Measurements from ENCODE around the gene CACNA1I.

GRCh38 chr22:39734866-39735265 is 164.3 kb downstream of the CACNA1I start:
- TF ChIP-seq, protein P1, sequence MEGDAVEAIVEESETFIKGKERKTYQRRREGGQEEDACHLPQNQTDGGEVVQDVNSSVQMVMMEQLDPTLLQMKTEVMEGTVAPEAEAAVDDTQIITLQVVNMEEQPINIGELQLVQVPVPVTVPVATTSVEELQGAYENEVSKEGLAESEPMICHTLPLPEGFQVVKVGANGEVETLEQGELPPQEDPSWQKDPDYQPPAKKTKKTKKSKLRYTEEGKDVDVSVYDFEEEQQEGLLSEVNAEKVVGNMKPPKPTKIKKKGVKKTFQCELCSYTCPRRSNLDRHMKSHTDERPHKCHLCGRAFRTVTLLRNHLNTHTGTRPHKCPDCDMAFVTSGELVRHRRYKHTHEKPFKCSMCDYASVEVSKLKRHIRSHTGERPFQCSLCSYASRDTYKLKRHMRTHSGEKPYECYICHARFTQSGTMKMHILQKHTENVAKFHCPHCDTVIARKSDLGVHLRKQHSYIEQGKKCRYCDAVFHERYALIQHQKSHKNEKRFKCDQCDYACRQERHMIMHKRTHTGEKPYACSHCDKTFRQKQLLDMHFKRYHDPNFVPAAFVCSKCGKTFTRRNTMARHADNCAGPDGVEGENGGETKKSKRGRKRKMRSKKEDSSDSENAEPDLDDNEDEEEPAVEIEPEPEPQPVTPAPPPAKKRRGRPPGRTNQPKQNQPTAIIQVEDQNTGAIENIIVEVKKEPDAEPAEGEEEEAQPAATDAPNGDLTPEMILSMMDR (IDR thresholded peaks at IDR 0.05 in 4 of 5, conservative IDR thresholded peaks at IDR 0.05 in 1 of 5): no peak
- no peak for TF ChIP-seq POLR2A (IDR thresholded peaks at IDR 0.05)
